SK-N-SH (cell line): Measurements from ENCODE around the gene RPS6KL1. TPM values are rescaled to one million over a fixed set of nuclear protein-coding genes. Genes with fewer than 3 reads are reported as not detected.

Experiments
- CTCF ChIA-PET: fragments of 300-600, 350-600 bp; formaldehyde crosslinking; extraction: SDS; loops from one replicate; lab custom pipeline; 2021; lab: Yijun Ruan, JAX
- POLR2A ChIA-PET: fragments of 350-600 bp; sonication (Branson Sonifier 250); formaldehyde crosslinking; extraction: SDS; loops from one replicate; lab custom pipeline; 2020; ENCODE audit warnings: antibody characterized with exemption, inconsistent platforms; lab: Yijun Ruan, JAX
- DNase-seq: peaks from one replicate; pipeline ENCODE4 v3.0.0; 2012
- H2AFZ ChIP-seq: fragments of 200-600 bp; sonication (generic); 2 replicates; pipeline ENCODE4 v1.8.1; 2016; ENCODE audit warnings: antibody characterized with exemption, mild to moderate bottlenecking, low read depth
- H3F3A ChIP-seq: fragments of 200-600 bp; sonication (generic); replicated peaks from 2 replicates; pipeline ENCODE3; 2016; ENCODE audit warnings: antibody characterized with exemption, mild to moderate bottlenecking; ENCODE audit not compliant: insufficient read depth
- H3K27ac ChIP-seq, 2 experiments: fragments of 200-500 bp in 1 of 2; fragments of 200-600 bp in 1 of 2; sonication (Bioruptor generic) in 1 of 2; sonication (generic), shearing (Covaris generic) in 1 of 2; 2 replicates each; pipeline versions ENCODE4 v1.5.1 to v1.6.1; 2014 to 2016; ENCODE audit warnings: low read depth in 2 of 2, inconsistent platforms in 1 of 2, low read length in 1 of 2, mild to moderate bottlenecking in 1 of 2, mixed read lengths in 1 of 2
- H3K27me3 ChIP-seq: fragments of 200-600 bp; sonication (generic), shearing (Covaris generic); 2 replicates; pipeline ENCODE4 v1.6.1; 2016; ENCODE audit warnings: mixed run types; ENCODE audit not compliant: insufficient read depth
- H3K36me3 ChIP-seq, 2 experiments: fragments of 200-500 bp in 1 of 2; fragments of 200-600 bp in 1 of 2; sonication (Bioruptor generic) in 1 of 2; sonication (generic) in 1 of 2; replicated peaks in 1 of 2; 2 replicates each; pipeline versions ENCODE3 to v1.5.1; 2014 to 2016; ENCODE audit warnings: low read length in 1 of 2, mild to moderate bottlenecking in 1 of 2; ENCODE audit not compliant: insufficient read depth in 2 of 2, control insufficient read depth in 1 of 2
- H3K4me1 ChIP-seq, 2 experiments: fragments of 200-500 bp in 1 of 2; fragments of 200-600 bp in 1 of 2; sonication (Bioruptor generic) in 1 of 2; sonication (generic), shearing (Covaris generic) in 1 of 2; 2 replicates each; pipeline versions ENCODE4 v1.5.1 to v1.6.1; 2014 to 2016; ENCODE audit warnings: low read depth in 1 of 2, low read length in 1 of 2, mixed run types in 1 of 2; ENCODE audit not compliant: insufficient read depth in 2 of 2, control insufficient read depth in 1 of 2
- H3K4me2 ChIP-seq: fragments of 200-600 bp; sonication (generic), shearing (Covaris generic); 2 replicates; pipeline ENCODE4 v1.6.1; 2017; ENCODE audit warnings: mixed run types
- H3K4me3 ChIP-seq, 2 experiments: fragments of 200-500 bp in 1 of 2; fragments of 200-600 bp in 1 of 2; sonication (Bioruptor generic) in 1 of 2; sonication (generic), shearing (Covaris generic) in 1 of 2; 2 replicates each; pipeline versions ENCODE4 v1.5.1 to v1.8.1; 2014 to 2016; ENCODE audit warnings: low read depth in 2 of 2, inconsistent platforms in 1 of 2, low read length in 1 of 2, mild to moderate bottlenecking in 1 of 2, mixed read lengths in 1 of 2, moderate library complexity in 1 of 2
- H3K79me2 ChIP-seq: fragments of 200-600 bp; sonication (generic); 2 replicates; pipeline ENCODE4 v1.8.1; 2017; ENCODE audit warnings: mild to moderate bottlenecking; ENCODE audit not compliant: insufficient read depth
- H3K9ac ChIP-seq: fragments of 200-600 bp; sonication (generic); 2 replicates; pipeline ENCODE4 v1.6.1; 2017; ENCODE audit warnings: mixed run types
- H3K9me2 ChIP-seq: fragments of 200-600 bp; sonication (generic); 2 replicates; pipeline ENCODE4 v1.6.1; 2017; ENCODE audit warnings: mixed run types
- H3K9me3 ChIP-seq: fragments of 200-600 bp; sonication (generic); 2 replicates; pipeline ENCODE4 v1.6.1; 2017; ENCODE audit warnings: mixed run types, mild to moderate bottlenecking, moderate library complexity
- H4K20me1 ChIP-seq: fragments of 200-600 bp; sonication (generic); 2 replicates; pipeline ENCODE4 v1.6.1; 2017; ENCODE audit warnings: mild to moderate bottlenecking, mixed run types; ENCODE audit not compliant: insufficient read depth
- CHD2 ChIP-seq: fragments of 150-350 bp; IDR thresholded peaks from 2 replicates; pipeline ENCODE4 v1.6.1; 2018; ENCODE audit warnings: low read length; ENCODE audit not compliant: partially characterized antibody
- ELF1 ChIP-seq: IDR thresholded peaks from 2 replicates; pipeline ENCODE4 v1.4.0; 2012
- EP300 ChIP-seq, 2 experiments: IDR thresholded peaks; 2 replicates each; pipeline versions ENCODE4 v1.4.0 to v1.6.1; 2012; ENCODE audit warnings: borderline replicate concordance in 1 of 2, low read depth in 1 of 2, low read length in 1 of 2
- FOXJ3 ChIP-seq: sonication (generic); formaldehyde crosslinking; IDR thresholded peaks from 2 replicates; pipeline ENCODE4 v1.5.1; 2020; ENCODE audit warnings: mild to moderate bottlenecking, missing genetic modification reagents
- FOXM1 ChIP-seq: IDR thresholded peaks from 2 replicates; pipeline ENCODE4 v1.4.0; 2012; ENCODE audit warnings: low read depth, mild to moderate bottlenecking
- MEF2A ChIP-seq: IDR thresholded peaks from 2 replicates; pipeline ENCODE4 v1.4.0; 2012; ENCODE audit warnings: low read depth, borderline replicate concordance
- RAD21 ChIP-seq: IDR thresholded peaks from 2 replicates; pipeline ENCODE4 v1.6.1; 2012; ENCODE audit warnings: mild to moderate bottlenecking, low read length
- RCOR1 ChIP-seq: fragments of 150-350 bp; IDR thresholded peaks from 2 replicates; pipeline ENCODE4 v1.6.1; 2017; ENCODE audit warnings: antibody characterized with exemption, low read length
- SMC3 ChIP-seq: IDR thresholded peaks from 2 replicates; pipeline ENCODE4 v1.6.1; 2012; ENCODE audit warnings: low read depth, low read length, improper control_type of control experiment
- TCF12 ChIP-seq: IDR thresholded peaks from 2 replicates; pipeline ENCODE4 v1.4.0; 2012
- YY1 ChIP-seq: IDR thresholded peaks from 2 replicates; pipeline ENCODE4 v1.4.0; 2012; ENCODE audit warnings: low read depth, mild to moderate bottlenecking
- WGBS: methylation state at CpG from one replicate; pipeline ENCODE4 v1.1.6; 2017; ENCODE audit warnings: low lambda C conversion rate; 5-methylcytosine and 5-hydroxymethylcytosine counted together
- polyA plus RNA-seq, 3 experiments: library from polyadenylated mRNA; depleted of rRNA; stranded (reverse); fragments of >200 nt; gene quantifications; 2 replicates each; pipeline ENCODE4 v1.2.3, GENCODE V29; 2012
- TF ChIP-seq, protein P1 (sequence below): IDR thresholded peaks from 2 replicates; pipeline ENCODE4 v1.6.1; 2012; ENCODE audit warnings: mild to moderate bottlenecking, low read depth, low read length, moderate library complexity
- TF ChIP-seq, protein P2 (sequence below): fragments of 200-600 bp; sonication (generic); IDR thresholded peaks from 2 replicates; pipeline ENCODE4 v1.6.1; 2017; ENCODE audit warnings: antibody characterized with exemption, mild to moderate bottlenecking, moderate library complexity
- TF ChIP-seq, protein P3 (sequence below): fragments of 150-350 bp; IDR thresholded peaks from 2 replicates; pipeline ENCODE4 v1.6.1; 2016; ENCODE audit warnings: mild to moderate bottlenecking, low read depth, low read length
- TF ChIP-seq, protein P4 (sequence below): IDR thresholded peaks from 2 replicates; pipeline ENCODE4 v1.4.0; 2012; ENCODE audit warnings: low read depth, borderline replicate concordance
- TF ChIP-seq, protein P5 (sequence below): IDR thresholded peaks from 2 replicates; pipeline ENCODE4 v1.4.0; 2012; ENCODE audit warnings: low read depth

RPS6KL1 gene
- polyA plus RNA-seq, 1 of the 3 experiments (the other 2 are of a cell fraction) = 2.5 TPM

DNA sequence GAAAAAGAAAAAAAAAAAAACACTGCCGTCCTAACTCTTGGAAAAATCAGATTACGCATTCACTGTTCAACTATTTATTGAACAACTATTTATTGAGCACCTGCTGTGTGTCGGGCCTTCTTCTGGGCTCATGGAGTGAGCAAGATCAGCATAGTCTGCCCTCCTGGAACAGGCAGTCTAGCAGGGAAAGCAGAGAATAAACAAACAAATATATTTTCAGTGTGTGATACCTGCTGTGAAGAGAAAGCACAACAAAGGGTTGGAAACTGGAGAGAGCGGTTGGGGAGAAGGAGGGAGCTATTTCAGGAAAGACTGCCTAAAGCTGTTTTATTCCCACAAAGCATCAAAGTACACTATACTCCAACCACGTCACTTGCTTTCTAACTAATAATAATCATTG, 57.9 kb downstream of the RPS6KL1 start (continued):
- TF ChIP-seq, protein P1, sequence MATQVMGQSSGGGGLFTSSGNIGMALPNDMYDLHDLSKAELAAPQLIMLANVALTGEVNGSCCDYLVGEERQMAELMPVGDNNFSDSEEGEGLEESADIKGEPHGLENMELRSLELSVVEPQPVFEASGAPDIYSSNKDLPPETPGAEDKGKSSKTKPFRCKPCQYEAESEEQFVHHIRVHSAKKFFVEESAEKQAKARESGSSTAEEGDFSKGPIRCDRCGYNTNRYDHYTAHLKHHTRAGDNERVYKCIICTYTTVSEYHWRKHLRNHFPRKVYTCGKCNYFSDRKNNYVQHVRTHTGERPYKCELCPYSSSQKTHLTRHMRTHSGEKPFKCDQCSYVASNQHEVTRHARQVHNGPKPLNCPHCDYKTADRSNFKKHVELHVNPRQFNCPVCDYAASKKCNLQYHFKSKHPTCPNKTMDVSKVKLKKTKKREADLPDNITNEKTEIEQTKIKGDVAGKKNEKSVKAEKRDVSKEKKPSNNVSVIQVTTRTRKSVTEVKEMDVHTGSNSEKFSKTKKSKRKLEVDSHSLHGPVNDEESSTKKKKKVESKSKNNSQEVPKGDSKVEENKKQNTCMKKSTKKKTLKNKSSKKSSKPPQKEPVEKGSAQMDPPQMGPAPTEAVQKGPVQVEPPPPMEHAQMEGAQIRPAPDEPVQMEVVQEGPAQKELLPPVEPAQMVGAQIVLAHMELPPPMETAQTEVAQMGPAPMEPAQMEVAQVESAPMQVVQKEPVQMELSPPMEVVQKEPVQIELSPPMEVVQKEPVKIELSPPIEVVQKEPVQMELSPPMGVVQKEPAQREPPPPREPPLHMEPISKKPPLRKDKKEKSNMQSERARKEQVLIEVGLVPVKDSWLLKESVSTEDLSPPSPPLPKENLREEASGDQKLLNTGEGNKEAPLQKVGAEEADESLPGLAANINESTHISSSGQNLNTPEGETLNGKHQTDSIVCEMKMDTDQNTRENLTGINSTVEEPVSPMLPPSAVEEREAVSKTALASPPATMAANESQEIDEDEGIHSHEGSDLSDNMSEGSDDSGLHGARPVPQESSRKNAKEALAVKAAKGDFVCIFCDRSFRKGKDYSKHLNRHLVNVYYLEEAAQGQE = no peak
- TF ChIP-seq RAD21 = no peak
- TF ChIP-seq, protein P2, sequence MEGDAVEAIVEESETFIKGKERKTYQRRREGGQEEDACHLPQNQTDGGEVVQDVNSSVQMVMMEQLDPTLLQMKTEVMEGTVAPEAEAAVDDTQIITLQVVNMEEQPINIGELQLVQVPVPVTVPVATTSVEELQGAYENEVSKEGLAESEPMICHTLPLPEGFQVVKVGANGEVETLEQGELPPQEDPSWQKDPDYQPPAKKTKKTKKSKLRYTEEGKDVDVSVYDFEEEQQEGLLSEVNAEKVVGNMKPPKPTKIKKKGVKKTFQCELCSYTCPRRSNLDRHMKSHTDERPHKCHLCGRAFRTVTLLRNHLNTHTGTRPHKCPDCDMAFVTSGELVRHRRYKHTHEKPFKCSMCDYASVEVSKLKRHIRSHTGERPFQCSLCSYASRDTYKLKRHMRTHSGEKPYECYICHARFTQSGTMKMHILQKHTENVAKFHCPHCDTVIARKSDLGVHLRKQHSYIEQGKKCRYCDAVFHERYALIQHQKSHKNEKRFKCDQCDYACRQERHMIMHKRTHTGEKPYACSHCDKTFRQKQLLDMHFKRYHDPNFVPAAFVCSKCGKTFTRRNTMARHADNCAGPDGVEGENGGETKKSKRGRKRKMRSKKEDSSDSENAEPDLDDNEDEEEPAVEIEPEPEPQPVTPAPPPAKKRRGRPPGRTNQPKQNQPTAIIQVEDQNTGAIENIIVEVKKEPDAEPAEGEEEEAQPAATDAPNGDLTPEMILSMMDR = no peak
- TF ChIP-seq, protein P3, sequence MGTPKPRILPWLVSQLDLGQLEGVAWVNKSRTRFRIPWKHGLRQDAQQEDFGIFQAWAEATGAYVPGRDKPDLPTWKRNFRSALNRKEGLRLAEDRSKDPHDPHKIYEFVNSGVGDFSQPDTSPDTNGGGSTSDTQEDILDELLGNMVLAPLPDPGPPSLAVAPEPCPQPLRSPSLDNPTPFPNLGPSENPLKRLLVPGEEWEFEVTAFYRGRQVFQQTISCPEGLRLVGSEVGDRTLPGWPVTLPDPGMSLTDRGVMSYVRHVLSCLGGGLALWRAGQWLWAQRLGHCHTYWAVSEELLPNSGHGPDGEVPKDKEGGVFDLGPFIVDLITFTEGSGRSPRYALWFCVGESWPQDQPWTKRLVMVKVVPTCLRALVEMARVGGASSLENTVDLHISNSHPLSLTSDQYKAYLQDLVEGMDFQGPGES = no peak

DNA sequence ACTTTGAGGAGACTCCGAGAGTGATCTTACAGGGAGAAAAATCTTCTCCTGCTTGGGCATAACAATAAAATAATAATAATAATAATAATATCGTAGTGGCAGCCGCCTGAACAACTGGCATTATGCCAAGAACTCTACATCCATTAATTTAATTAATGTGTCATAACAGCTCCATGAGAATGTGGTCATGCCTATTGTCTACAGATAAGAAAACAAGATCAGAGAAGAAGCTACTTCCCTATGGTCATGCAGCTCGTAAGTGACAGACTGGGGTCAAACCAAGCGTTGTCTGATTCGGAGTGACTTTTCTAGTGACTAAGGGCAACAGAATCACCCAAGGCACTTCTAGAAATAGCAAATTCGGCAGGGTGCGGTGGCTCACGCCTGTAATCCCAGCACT, 58.9 kb downstream of the RPS6KL1 start:
- H3K27me3 ChIP-seq = no peaks in the 10 kb centered on the region
- H3K79me2 ChIP-seq = no peaks in the 10 kb centered on the region
- POLR2A ChIA-PET = no interaction called here
- H3K9ac ChIP-seq = no peak overlapping the region
- no peak overlapping the region for H3K27ac ChIP-seq
- H3K36me3 ChIP-seq = no peaks in the 10 kb centered on the region
- H3F3A ChIP-seq = no peaks in the 10 kb centered on the region
- CTCF ChIA-PET = interaction anchor here (0.7 to 20.8 kb wide), 6 partner anchors 9 to 224 kb away, joined by 3 to 537 read pairs (median 69); partner anchors contain the start of gene PROX2
- H3K4me3 ChIP-seq = no peak overlapping the region
- DNase-seq = no peak
- no peaks in the 10 kb centered on the region for H3K9me3 ChIP-seq
- no peaks in the 10 kb centered on the region for H4K20me1 ChIP-seq
- H3K9me2 ChIP-seq = no peaks in the 10 kb centered on the region
- H2AFZ ChIP-seq = no peak overlapping the region
- no peak overlapping the region for H3K4me2 ChIP-seq
- H3K4me1 ChIP-seq = peaks cover 0 to 4% of the 10 kb centered on the region in 2 experiments; a peak in 1 of 4 replicates
- WGBS = 88% methylated on average over 9 of the region's 9 CpGs
- TF ChIP-seq, protein P1 = no peak
- TF ChIP-seq ELF1 = no peak
- TF ChIP-seq TCF12 = no peak
- no peak for TF ChIP-seq FOXM1
- TF ChIP-seq, protein P4, sequence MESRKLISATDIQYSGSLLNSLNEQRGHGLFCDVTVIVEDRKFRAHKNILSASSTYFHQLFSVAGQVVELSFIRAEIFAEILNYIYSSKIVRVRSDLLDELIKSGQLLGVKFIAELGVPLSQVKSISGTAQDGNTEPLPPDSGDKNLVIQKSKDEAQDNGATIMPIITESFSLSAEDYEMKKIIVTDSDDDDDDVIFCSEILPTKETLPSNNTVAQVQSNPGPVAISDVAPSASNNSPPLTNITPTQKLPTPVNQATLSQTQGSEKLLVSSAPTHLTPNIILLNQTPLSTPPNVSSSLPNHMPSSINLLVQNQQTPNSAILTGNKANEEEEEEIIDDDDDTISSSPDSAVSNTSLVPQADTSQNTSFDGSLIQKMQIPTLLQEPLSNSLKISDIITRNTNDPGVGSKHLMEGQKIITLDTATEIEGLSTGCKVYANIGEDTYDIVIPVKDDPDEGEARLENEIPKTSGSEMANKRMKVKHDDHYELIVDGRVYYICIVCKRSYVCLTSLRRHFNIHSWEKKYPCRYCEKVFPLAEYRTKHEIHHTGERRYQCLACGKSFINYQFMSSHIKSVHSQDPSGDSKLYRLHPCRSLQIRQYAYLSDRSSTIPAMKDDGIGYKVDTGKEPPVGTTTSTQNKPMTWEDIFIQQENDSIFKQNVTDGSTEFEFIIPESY = no peak
- no peak for TF ChIP-seq EP300 (IDR thresholded peaks at IDR 0.05; ENCODE audit: borderline replicate concordance in 1 of 2, low read depth in 1 of 2, low read length in 1 of 2)
- TF ChIP-seq, protein P5, sequence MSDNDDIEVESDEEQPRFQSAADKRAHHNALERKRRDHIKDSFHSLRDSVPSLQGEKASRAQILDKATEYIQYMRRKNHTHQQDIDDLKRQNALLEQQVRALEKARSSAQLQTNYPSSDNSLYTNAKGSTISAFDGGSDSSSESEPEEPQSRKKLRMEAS = no peak
- no peak for TF ChIP-seq FOXJ3 (CRISPR knock-in tag)
- no peak for TF ChIP-seq CHD2
- TF ChIP-seq RCOR1 = no peak
- TF ChIP-seq SMC3 = no peak
- TF ChIP-seq, protein P2 = no peak
- TF ChIP-seq MEF2A = no peak
- TF ChIP-seq YY1 = no peak
